Stimulated activated naive CD4-positive, alpha-beta T cell treated with Interleukin-2 at 50 U/mL for 16 hours (primary cell): ENCODE data around the gene PRKAG2.

Experiments
- DNase-seq: peaks from one replicate; lab custom pipeline; 2025; lab: John Stamatoyannopoulos, UW

The PRKAG2 gene

GRCh38 chr7:151724920-151725584, 151.9 kb downstream of the PRKAG2 start:
- DNase-seq = no peak

DNA sequence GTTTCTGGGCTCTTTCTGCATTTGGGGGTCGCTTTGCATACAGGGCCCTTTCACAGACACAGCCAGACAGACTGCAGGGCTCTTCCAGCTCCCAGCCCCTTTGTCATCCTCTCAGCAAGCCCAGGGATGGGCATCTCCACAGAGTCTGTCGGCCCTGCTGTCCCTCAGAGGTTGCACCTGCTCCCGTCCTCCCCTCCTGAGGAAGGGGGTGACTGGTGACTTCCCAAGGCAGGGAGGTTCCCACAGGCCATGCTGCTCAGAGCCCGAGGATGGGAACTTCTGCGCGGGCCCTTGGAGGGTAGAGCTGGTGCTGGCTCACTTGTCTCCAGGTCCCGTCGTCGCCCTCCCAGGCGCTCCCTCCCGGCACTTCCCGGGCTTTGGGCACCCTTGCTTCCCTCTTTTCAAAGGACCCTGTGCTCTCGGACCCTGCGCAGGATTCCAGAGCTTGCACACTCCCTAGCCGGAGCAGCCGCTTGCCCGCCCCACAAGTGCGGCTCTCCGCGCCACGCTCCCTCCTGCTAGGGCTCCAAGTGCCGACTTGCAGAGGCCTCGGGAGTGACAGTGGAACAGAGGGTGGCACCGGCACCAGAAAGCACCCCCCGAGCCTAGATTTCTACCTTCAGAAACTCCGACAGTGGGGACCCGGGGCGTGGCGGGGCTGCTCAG, 152.5 kb downstream of the PRKAG2 start:
- no peak for DNase-seq

DNA sequence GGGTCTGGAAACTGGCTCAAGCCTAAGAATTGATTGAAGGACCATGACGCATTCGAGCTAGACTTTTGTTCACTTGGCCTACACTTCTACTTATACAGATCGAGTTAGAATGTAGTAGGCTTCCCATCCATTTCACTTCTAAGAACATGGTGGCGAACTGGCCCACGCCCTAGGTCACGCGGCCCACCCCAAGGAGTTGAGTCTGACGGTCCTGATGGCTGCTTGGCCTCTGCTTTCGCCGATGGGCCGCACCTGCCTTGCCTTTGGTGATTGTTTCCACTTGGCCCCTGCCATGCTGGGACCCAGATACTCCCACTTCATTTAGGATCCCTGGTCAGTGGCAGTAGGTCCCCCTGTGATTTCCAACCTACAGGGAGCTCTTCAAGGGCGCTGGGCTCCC, 153.6 kb downstream of the PRKAG2 start:
- DNase-seq = no peak

- no peak for DNase-seq
These were observed 154.4 kb downstream of the PRKAG2 start for GRCh38 chr7:151722533-151722932.

- DNase-seq = no peak
These were observed 155.2 kb downstream of the PRKAG2 start for GRCh38 chr7:151721694-151722093.

GRCh38 chr7:151721236-151721635, 155.7 kb downstream of the PRKAG2 start:
- DNase-seq = no peak

DNA sequence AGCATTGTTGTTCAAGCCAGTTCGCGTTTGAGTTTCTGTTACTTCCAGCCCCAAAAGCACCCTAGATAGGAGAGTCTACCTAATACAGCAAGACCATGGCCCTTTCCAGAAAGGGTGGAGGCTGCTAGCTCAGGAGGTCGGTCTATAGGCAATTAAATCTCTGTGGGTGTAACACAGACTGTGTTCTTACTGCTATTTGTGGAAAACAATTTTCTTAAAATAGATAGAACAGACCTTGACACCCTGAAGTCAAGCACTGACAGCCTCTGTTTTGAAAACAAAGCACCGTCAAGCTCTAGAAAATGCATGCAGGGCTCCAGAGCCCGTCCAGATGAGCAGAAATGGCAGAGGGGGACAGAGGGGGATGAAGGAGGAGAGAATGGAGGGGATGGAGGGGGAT, 156.6 kb downstream of the PRKAG2 start:
- DNase-seq = no peak

DNA sequence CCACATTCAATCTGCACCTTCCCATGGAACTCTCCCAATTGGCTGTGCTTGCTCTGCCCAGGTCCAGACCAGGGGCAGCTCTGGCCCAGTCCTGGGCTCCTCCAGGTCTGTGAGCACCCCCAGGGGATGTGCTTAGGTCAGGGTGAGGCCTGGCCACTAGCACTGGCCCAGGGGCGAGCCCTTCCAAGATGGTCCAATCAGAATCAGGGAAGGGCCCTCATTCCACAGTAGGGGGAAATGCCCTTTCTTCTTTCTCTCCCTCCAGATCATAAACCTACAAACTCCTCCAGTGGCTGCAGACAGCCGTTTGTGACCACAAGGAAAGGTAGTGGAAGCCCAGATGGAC, 157.0 kb downstream of the PRKAG2 start:
- DNase-seq = no peak

- no peak for DNase-seq
These were observed 157.7 kb downstream of the PRKAG2 start for GRCh38 chr7:151719031-151719896.

DNA sequence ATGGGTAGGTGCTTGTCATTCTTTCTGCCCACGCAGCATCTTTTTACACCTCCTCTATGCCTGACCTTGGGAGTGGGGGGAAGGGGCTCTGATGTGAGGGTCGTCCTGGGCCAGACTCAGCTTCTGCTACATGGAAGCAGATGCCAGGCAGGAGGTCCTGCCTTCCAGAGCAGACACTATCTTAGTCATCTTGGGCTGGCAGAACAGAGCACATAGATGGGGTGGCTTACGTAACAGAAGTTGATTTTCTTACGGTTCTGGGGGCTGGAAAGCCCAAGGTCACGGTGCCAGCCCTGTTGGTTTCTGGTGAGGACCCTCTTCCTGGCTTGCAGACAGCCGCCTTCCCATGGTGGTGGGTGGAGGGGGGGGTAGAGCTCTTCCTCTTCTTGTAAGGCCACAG, 159.0 kb downstream of the PRKAG2 start:
- DNase-seq = no peak

- DNase-seq = no peak
These were observed 159.5 kb downstream of the PRKAG2 start for GRCh38 chr7:151717415-151717814.

DNA sequence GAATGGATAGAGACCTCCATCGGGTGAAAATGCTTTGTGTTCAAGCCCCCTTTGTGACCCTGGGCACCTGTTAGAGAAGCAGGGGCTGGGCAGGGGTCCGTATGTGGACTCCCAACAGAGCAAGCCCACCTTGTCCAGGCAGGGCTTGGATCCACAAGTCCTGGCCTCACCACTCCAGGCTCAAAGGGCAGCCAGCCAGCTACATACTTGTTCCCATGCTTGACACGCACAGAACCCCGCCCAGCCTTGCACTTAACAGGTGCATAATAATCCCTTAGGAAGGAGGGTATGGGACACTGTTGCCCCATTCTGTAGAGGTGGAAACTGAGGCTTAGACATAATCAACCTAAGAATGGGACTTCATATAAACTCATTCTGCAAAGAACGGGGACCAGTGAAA, 160.6 kb downstream of the PRKAG2 start:
- DNase-seq = no peak

GRCh38 chr7:151715666-151716315, 161.1 kb downstream of the PRKAG2 start:
- no peak for DNase-seq

GRCh38 chr7:151714201-151714600, 162.7 kb downstream of the PRKAG2 start:
- DNase-seq = no peak

GRCh38 chr7:151712810-151713125, 164.1 kb downstream of the PRKAG2 start:
- no peak for DNase-seq

DNA sequence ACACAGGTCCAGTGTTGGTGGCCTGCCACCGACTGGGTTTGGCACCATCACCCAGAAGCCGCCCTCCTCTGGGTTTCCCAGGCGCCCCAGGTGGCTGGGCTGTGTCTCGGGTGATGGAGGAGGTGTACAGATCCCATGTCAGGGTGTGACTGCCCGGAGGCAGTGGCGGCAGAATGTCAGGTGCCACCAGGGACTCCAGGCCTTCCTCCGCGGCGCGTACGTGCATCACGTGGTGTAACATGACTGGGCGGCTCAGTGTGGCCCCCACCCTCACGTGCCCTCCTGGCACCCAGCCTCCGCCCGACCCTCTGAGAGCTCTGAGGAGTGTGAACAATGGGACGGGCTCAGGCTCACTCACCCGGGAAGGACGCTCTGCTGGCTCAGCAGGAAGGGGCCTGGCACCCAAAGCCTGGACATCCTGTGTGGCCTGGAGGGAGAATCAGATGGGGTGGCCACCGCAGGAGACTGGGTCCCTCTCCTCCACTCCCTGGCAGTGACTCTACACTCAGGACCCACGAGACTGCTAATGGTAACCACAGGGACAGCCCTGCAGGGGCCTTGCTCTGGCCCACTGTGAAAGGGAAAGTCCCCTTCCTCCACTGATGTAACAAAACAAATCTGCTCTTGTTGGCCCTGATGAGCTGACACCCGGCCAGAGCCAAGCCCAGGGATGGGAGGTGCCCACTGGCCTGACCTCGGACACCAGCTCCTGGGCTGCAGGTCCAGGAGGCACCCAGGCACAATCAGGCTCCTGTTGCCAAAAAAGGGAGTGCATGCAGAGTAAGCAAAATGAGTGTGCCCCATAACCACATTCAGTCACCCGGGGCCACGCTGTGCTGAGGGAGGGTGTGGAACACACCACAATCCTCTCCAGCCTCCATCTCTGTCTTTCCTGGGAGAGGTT, 164.8 kb downstream of the PRKAG2 start:
- no peak for DNase-seq

DNA sequence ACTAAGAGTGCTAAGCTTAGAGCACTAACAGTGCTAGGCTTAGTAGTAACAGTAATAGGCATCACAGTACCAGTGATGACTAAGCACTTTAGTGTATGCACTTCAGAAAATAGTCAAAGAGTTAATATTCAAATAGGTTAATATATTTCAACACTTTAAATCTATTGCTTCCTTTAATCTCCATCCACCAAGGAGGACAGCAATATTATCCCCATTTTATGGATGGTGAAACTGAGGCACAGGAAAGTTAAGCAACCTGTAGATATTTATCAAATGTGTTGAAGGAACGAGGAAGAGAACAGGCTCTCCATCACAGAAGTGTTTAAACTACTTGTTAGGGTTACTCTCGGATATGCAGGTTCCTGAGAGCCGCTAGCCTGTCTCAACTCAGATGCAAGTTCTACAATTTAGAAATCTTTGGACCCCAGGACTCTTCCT, 165.5 kb downstream of the PRKAG2 start:
- no peak for DNase-seq

- no peak for DNase-seq
These were observed 166.1 kb downstream of the PRKAG2 start for GRCh38 chr7:151710646-151711434.

DNA sequence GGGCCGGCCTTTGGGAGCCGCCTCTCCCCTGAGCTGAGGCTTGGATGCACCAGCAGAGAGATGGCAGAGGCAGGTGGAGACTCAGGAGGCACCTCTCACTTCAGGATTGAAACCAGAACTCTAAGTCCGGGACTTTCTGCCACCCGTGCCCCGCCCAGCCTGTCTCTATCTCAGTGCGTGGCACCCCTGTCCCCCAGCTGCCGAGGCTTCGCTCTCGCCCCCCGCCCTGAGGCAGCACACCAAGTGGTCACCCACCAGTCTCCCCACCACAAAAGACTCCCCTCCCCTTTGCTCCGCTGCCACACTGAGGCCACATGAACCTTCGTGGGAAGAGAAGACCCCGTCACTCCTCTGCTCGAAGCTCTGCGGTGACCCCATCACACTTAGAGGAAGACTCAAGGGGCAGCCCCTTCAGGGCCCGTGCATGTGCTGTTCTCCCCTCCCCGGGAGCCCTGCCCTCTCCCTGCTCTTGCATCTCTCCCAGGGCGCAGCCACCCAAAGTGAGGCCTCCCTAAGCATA, 166.7 kb downstream of the PRKAG2 start:
- DNase-seq = no peak
